K562 (cell line): ENCODE measurements around the gene DSC1.

ENCODE experiments used
- CBX8 ChIP-seq: fragments of 200-600 bp; sonication (generic); IDR thresholded peaks from 2 replicates; pipeline ENCODE4 v1.6.1; 2012; ENCODE audit warnings: borderline replicate concordance, mixed run types, low read depth, mild to moderate bottlenecking, moderate library complexity, mixed read lengths, low read length, control low read depth, inconsistent platforms; ENCODE audit not compliant: poor library complexity, severe bottlenecking; ENCODE audit errors: extremely low read depth
- FOSL1 ChIP-seq: fragments of 200-800 bp; sonication (Bioruptor generic); conservative IDR thresholded peaks from 2 replicates; pipeline ENCODE4 v1.6.1; 2016; ENCODE audit warnings: missing genetic modification characterization, missing compliant biosample characterization
- PHF8 ChIP-seq: fragments of 200-600 bp; sonication (generic); IDR thresholded peaks from 2 replicates; pipeline ENCODE4 v1.6.1; 2012; ENCODE audit warnings: mixed run types, mild to moderate bottlenecking, inconsistent platforms, low read length, moderate library complexity, borderline replicate concordance
- POLR2AphosphoS5 ChIP-seq: IDR thresholded peaks from 2 replicates; pipeline ENCODE4 v1.6.1; 2011; ENCODE audit warnings: mild to moderate bottlenecking, low read depth, low read length, moderate library complexity; ENCODE audit not compliant: control insufficient read depth, insufficient read depth
- ZBTB7A ChIP-seq: IDR thresholded peaks from 2 replicates; pipeline ENCODE4 v1.6.1; 2011; ENCODE audit warnings: low read depth, mild to moderate bottlenecking, low read length, moderate library complexity, borderline replicate concordance; ENCODE audit not compliant: control insufficient read depth
- ZNF354B ChIP-seq: fragments of 250-450 bp; sonication (Bioruptor Pico); IDR thresholded peaks from 2 replicates; pipeline ENCODE4 v1.4.0; 2020
- TF ChIP-seq, protein P1 (sequence below): sonication (generic); formaldehyde crosslinking; IDR thresholded peaks from 2 replicates; pipeline ENCODE4 v1.8.0; 2023; ENCODE audit warnings: mild to moderate bottlenecking, missing genetic modification reagents

DNA sequence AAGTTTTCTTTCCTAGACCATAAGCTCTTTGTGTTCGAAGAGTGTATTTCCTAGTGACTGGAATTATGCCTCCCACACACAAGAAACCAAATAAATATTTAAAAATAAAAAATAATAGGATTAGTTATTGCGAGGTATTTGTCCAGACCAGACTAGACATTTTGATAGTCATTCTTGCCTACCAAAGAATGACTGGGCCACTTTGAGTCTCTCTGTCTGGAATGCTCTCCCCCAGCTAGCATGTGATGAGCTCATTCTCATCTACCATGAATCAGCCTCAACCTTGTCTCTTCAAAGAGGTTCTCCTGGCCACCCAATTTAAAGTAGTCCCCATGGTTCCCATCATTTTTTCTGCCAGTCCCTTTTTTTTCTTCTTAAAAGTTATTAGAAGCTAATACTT is 13.9 kb upstream of the DSC1 start:
- TF ChIP-seq FOSL1 (tag) (no peak), ZNF354B (CRISPR knock-in tag) (no peak), POLR2AphosphoS5 (no peak), CBX8 (no peak), PHF8 (no peak), ZBTB7A (no peak)
- TF ChIP-seq, protein P1, sequence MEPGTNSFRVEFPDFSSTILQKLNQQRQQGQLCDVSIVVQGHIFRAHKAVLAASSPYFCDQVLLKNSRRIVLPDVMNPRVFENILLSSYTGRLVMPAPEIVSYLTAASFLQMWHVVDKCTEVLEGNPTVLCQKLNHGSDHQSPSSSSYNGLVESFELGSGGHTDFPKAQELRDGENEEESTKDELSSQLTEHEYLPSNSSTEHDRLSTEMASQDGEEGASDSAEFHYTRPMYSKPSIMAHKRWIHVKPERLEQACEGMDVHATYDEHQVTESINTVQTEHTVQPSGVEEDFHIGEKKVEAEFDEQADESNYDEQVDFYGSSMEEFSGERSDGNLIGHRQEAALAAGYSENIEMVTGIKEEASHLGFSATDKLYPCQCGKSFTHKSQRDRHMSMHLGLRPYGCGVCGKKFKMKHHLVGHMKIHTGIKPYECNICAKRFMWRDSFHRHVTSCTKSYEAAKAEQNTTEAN (CRISPR knock-in tag): no peak
